Spleen (tissue), 7 donors: ENCODE measurements around the gene OR5AL1.

Experiments
- CTCF ChIP-seq, 11 experiments: fragments of 200-600 bp in 7 of 11; fragments of 450-650 bp in 4 of 11; sonication (generic) in 4 of 11; IDR thresholded peaks in 8 of 11; conservative IDR thresholded peaks in 3 of 11; 1 replicate in 7 of 11; 2 replicates in 4 of 11; pipeline versions ENCODE4 v1.4.0 to v1.8.0; 2016 to 2021; ENCODE audit warnings: antibody characterized with exemption in 11 of 11, inconsistent platforms in 4 of 11, mild to moderate bottlenecking in 1 of 11
- POLR2A ChIP-seq, 3 donors: fragments of 450-650 bp; IDR thresholded peaks; one replicate each; pipeline ENCODE4 v1.5.1; 2017; ENCODE audit warnings: antibody characterized with exemption in 3 of 3, mild to moderate bottlenecking in 1 of 3
- POLR2AphosphoS5 ChIP-seq, 3 donors: sonication (generic); formaldehyde crosslinking; IDR thresholded peaks; one replicate each; pipeline ENCODE4 v1.5.1; 2017; ENCODE audit warnings: antibody characterized with exemption in 3 of 3
- donor health status: DM: no; HTN: no; CAD: no; lungs with moderate emphysema.
- donor health status: DM: no; HTN: no; CAD: no.
- donor health status: DM: no; HTN: no; CAD: no.

GRCh38 chr11:56396047-56396446 is 16.4 kb upstream of the OR5AL1 start:
- no peak for TF ChIP-seq CTCF (IDR thresholded peaks at IDR 0.05 in 8 of 11, conservative IDR thresholded peaks at IDR 0.05 in 3 of 11)
- TF ChIP-seq POLR2A (IDR thresholded peaks at IDR 0.05), result no peak
- no peak for TF ChIP-seq POLR2AphosphoS5 (IDR thresholded peaks at IDR 0.05)
